NCI-H1092 treated with DMSO at 0.1 percent for 48 hours (cell line): ENCODE data around the gene HRG.

Experiments
- DNase-seq: peaks from one replicate; lab custom pipeline; 2025; lab: John Stamatoyannopoulos, UW

The HRG gene

GRCh38 chr3:186638259-186638658 is 27.6 kb upstream of the HRG start:
- no peak for DNase-seq

- no peak for DNase-seq
Observed at GRCh38 chr3:186639778-186640472, 25.9 kb upstream of the HRG start, which contains the start of gene FETUB. Gene FETUB (plus strand): TSS chr3:186640399. CDS start chr3:186640461, 62 bp downstream.

- DNase-seq: no peak
Observed at GRCh38 chr3:186640473-186640818, 25.4 kb upstream of the HRG start.

GRCh38 chr3:186640929-186641328 is 24.9 kb upstream of the HRG start:
- no peak for DNase-seq

GRCh38 chr3:186642014-186642413 is 23.8 kb upstream of the HRG start:
- DNase-seq: no peak

- DNase-seq: no peak
Observed at GRCh38 chr3:186643493-186643892, 22.3 kb upstream of the HRG start.

- no peak for DNase-seq
Observed at GRCh38 chr3:186644683-186645082, 21.1 kb upstream of the HRG start.

- no peak for DNase-seq
Observed at GRCh38 chr3:186646106-186646505, 19.7 kb upstream of the HRG start.

- no peak for DNase-seq
Observed at GRCh38 chr3:186646841-186647240, 19.0 kb upstream of the HRG start.

GRCh38 chr3:186648851-186649250 is 17.0 kb upstream of the HRG start:
- DNase-seq: no peak

- DNase-seq: no peak
Observed at GRCh38 chr3:186651678-186652215, 14.1 kb upstream of the HRG start.

GRCh38 chr3:186653080-186653707 is 12.6 kb upstream of the HRG start:
- no peak for DNase-seq

GRCh38 chr3:186653984-186654383 is 11.8 kb upstream of the HRG start:
- no peak for DNase-seq

- no peak for DNase-seq
Observed at GRCh38 chr3:186663361-186664118, 2.3 kb upstream of the HRG start.

GRCh38 chr3:186664119-186664495 is 1.7 kb upstream of the HRG start:
- no peak for DNase-seq

- DNase-seq: no peak
Observed at GRCh38 chr3:186664506-186664905, 1.3 kb upstream of the HRG start.

GRCh38 chr3:186668426-186668825 is 2.6 kb downstream of the HRG start:
- no peak for DNase-seq

- no peak for DNase-seq
Observed at GRCh38 chr3:186669378-186670084, 3.7 kb downstream of the HRG start.

GRCh38 chr3:186670155-186670554 is 4.3 kb downstream of the HRG start:
- no peak for DNase-seq

- no peak for DNase-seq
Observed at GRCh38 chr3:186671051-186671450, 5.2 kb downstream of the HRG start.

GRCh38 chr3:186678604-186679003 is 12.8 kb downstream of the HRG start:
- no peak for DNase-seq

GRCh38 chr3:186679151-186679550 is 13.3 kb downstream of the HRG start:
- no peak for DNase-seq
